Left colon (tissue), 2 donors: Measurements from ENCODE around the gene MAD1L1. TPM values are rescaled to one million over a fixed set of nuclear protein-coding genes. Genes with fewer than 3 reads are reported as not detected.

Experiments
- ATAC-seq: fragments of 200-7000 bp; cut with Tn5 transposase; one replicate; pipeline ENCODE4 v1.9.1; 2020; ENCODE audit warnings: mild to moderate bottlenecking, moderate library complexity
- DNase-seq, 2 donors: peaks; one replicate each; pipeline ENCODE4 v3.0.0-alpha.2; 2020
- intact Hi-C, 2 donors: fragments of 100-400 bp; cut with DNase I in 1 of 2; cut with micrococcal nuclease in 1 of 2; formaldehyde crosslinking; loops; one replicate each; pipeline versions ENCODE4 v1.11.2 to v1.14.0; 2022; cut with DNase I, micrococcal nuclease
- total RNA-seq, 2 donors: library from RNA; stranded (reverse); fragmentation: NEBNext Ultra II Directional; extraction: Animal tissue kit (Norgen Biotek cat#: 25700); gene quantifications; one replicate each; pipeline ENCODE4 v1.2.1, GENCODE V29; 2021
- donor health status: DM: no; HTN: no; CAD: no.
- donor health status: DM: yes; HTN: yes; CAD: no.

MAD1L1 gene
- total RNA-seq, 2 donors from 2014 or later: 22.1 to 28.2 TPM

GRCh38 chr7:1907751-1908365, 324.9 kb downstream of the MAD1L1 start:
- intact Hi-C loops: no loop called here
- ATAC-seq (no peak), DNase-seq (no peak)

GRCh38 chr7:1906988-1907745, 325.6 kb downstream of the MAD1L1 start:
- no peak for ATAC-seq
- intact Hi-C loops: no loop called here

GRCh38 chr7:1906087-1906830, 326.5 kb downstream of the MAD1L1 start:
- intact Hi-C loops: no loop called here
- no peak for ATAC-seq
- no peak for DNase-seq

More at GRCh38 chr7:1906988-1907745, 325.6 kb downstream of the MAD1L1 start:
- no peak for DNase-seq

- ATAC-seq: no peak
- no peak for DNase-seq
- intact Hi-C loops: no loop called here
Observed at GRCh38 chr7:1902231-1902855, 330.4 kb downstream of the MAD1L1 start.

GRCh38 chr7:1901431-1902210, 331.1 kb downstream of the MAD1L1 start:
- ATAC-seq (no peak), DNase-seq (no peak)
- intact Hi-C loops: no loop called here

GRCh38 chr7:1900847-1901246, 331.9 kb downstream of the MAD1L1 start:
- intact Hi-C loops: no loop called here
- ATAC-seq (no peak), DNase-seq (no peak)

GRCh38 chr7:1899951-1900762, 332.6 kb downstream of the MAD1L1 start:
- ATAC-seq: no peak
- DNase-seq: no peak
- intact Hi-C loops: no loop called here

GRCh38 chr7:1899196-1899595, 333.5 kb downstream of the MAD1L1 start:
- intact Hi-C loops: no loop called here
- no peak for DNase-seq
- ATAC-seq: no peak

- intact Hi-C loops: no loop called here
- DNase-seq (no peak), ATAC-seq (no peak)
Observed at GRCh38 chr7:1898628-1899185, 334.0 kb downstream of the MAD1L1 start.

- intact Hi-C loops: no loop called here
- no peak for ATAC-seq
- no peak for DNase-seq
Observed at GRCh38 chr7:1897861-1898627, 334.7 kb downstream of the MAD1L1 start.

- no peak for DNase-seq
- intact Hi-C loops: no loop called here
Observed at GRCh38 chr7:1897076-1897860, 335.5 kb downstream of the MAD1L1 start.

GRCh38 chr7:1895664-1896515, 336.9 kb downstream of the MAD1L1 start:
- no peak for DNase-seq
- intact Hi-C loops: no loop called here
- no peak for ATAC-seq

More at GRCh38 chr7:1897076-1897860, 335.5 kb downstream of the MAD1L1 start:
- no peak for ATAC-seq

- ATAC-seq: no peak
- DNase-seq: no peak
- intact Hi-C loops: no loop called here
Observed at GRCh38 chr7:1894906-1895663, 337.7 kb downstream of the MAD1L1 start.

GRCh38 chr7:1894313-1894900, 338.3 kb downstream of the MAD1L1 start:
- intact Hi-C loops: no loop called here
- ATAC-seq (no peak), DNase-seq (no peak)
